CD4-positive, alpha-beta T cell treated with Interleukin-4 for 1 hour (primary cell): Measurements from ENCODE around the gene MYH9.
A peak's percentile ranks its signal among the peaks of the same experiment; 100 is the strongest.
"Not testable (repeated sequence)": the region's sequence is repeated elsewhere in the genome, so short reads cannot be mapped to it uniquely, and the experiment has no call there.

Experiments used
- DNase-seq, 2 donors: peaks; one replicate each; pipeline ENCODE4 v3.0.0-alpha.2; 2020 to 2022

The MYH9 gene

DNA sequence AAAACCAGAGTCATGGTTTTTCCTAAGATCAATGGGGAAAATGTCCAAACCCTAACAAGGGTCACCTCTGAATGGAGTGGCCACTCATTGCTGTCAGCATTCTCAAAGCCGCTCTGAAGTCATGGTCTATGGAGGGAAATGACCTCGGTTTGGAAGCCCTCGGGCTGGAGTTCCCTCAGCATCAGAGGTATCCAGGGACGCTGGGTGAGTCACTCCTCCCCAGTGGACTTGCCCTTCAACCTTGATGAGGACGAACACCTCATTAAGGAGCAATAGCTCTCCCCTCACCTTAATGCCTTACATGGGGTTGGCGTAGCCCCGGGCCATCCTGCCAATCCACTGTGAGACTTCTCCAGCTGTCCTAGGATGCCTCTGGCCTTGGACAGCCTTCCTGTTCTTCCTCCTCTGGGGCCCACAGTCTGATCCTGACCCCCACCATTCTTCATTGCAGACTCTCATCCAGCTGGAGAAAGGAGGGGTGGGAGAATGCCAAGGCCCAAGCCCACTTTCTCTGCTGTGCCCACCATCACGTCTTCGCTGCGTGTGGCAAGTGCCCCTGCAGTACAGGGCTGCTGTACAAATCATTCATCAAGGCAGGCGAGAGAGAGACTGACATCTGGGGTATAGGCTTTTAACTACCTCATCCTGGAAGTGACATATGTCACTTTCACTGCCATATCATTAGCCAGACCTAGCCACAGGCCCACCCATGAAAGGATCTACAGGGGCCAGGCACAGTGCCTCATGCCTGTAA, 25.4 kb upstream of the MYH9 start:
- no peak for DNase-seq

DNA sequence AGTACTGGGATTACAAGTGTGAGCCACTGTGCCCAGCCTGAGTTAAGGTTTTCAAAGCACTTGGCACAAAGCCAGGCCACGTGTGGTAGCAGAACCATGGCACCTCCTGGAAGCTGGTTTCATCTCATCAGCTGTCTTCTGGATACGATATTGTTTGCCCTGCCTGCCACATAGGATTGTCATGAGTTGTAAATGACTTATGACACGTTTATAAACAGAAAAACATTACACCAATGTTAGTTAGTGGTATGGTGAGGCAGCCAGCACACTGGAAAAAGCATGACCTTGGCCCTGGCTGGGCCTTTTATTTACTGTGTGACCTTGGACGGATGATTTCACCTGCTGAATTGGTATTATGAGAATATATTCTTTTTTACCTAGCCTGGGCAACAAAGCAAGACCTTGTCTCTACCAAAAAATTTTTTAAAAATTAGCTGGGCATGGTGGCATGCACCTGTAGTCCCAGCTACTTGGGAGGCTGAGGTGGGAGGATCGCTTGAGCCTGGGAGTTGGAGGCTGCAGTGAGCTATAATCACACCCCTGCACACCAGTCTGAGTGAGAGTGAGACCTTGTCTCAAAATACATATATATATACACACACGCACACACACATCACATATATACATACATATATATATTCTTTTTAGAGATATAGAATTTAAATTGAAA, 24.0 kb upstream of the MYH9 start:
- DNase-seq: peak in 1 of 2 donors; percentile 39

DNA sequence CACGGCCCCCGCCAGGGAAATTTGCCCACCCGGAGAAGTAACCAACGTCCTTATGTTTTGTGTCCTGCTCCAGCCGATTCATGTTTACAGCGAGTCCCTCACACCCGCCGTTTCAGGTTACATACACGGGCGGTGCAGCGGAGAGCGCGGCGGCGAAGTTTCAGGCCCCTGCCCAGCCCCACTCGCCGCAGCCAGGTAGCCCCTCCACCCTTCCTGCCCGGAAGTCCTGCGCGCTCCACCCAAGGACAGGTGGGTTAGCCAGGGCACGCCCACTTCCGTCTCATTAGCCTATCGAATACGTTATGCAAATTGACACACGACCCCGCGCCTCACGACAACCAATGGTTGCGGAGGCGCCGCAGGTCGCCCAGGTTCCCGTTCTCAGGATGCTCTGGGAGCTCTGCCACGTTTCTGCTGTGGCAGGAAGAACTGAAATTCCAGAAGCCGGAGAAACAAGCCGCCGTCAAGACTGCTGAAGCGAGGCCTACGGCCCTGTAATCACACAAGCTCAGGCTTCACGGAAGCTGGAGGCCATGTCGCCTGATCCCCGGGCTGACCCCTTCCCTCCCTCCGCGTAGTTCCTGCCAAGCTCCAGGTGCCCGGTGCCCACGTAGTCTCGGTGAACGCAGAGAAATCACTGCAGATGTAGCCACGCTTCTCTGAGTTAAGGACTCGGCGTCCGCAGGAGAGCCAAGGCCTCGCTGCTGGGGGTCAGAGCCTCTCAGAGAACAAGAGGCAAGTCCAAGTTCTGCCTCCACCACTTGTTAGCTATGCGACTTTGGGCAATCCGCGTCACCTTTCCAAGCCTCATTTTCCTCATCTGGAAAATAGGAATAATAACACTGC, 22.4 kb upstream of the MYH9 start:
- peak; percentile 80 to 81 for DNase-seq

DNA sequence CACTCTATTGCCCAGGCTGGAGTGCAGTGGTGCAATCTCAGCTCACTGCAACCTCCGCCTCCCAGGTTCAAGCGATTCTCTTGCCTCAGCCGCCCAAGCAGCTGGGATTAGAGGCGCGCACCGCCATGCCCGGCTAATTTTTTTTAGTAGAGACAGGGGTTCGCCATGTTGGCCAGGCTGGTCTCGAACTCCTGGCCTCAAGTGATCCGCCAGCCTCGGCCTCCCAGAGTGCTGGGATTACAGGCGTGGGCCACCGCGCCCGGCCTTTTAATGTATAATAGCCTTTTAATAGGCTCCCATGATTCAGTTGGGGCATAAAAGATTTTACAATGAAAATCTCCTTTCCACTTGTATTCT, 21.8 kb upstream of the MYH9 start:
- DNase-seq: not testable (repeated sequence)

DNA sequence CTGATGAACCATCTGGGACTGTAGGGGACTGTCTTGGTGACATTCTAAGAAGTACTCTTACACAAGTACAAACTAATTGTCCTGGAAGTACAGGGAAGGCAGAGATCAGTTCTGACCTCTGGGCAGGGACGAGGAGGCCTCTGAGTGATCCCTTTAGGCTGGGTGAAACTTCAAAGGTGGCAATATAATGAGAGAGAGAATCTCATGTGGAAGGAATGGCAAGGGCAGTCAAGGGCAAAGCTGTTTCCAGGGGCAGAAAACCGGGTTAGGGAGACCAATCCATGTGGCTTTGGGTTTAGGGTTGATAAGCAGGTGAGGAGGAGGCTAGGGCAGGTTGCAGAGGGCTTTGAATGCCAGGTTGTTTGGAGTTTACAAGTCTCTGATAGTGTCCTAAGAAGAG, 21.3 kb upstream of the MYH9 start:
- DNase-seq: no peak

DNA sequence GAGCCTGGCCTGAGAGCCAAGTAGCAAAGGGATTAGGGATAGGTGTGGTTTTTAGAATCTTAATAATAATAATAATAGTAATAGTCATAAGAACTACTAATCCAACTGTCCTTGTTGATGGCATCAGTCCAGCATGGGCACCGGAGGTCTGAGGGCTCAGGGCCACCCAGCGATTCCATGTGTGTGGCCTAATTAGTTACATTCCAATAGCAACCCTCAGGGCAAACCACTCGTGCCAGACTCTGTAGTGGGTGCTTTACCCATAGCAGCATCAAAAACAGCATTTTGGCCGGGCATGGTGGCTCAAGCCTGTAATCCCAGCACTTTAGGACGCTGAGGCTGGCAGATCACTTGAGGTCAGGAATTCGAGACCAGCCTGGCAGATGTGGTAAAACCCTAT, 19.0 kb upstream of the MYH9 start:
- no peak for DNase-seq

DNA sequence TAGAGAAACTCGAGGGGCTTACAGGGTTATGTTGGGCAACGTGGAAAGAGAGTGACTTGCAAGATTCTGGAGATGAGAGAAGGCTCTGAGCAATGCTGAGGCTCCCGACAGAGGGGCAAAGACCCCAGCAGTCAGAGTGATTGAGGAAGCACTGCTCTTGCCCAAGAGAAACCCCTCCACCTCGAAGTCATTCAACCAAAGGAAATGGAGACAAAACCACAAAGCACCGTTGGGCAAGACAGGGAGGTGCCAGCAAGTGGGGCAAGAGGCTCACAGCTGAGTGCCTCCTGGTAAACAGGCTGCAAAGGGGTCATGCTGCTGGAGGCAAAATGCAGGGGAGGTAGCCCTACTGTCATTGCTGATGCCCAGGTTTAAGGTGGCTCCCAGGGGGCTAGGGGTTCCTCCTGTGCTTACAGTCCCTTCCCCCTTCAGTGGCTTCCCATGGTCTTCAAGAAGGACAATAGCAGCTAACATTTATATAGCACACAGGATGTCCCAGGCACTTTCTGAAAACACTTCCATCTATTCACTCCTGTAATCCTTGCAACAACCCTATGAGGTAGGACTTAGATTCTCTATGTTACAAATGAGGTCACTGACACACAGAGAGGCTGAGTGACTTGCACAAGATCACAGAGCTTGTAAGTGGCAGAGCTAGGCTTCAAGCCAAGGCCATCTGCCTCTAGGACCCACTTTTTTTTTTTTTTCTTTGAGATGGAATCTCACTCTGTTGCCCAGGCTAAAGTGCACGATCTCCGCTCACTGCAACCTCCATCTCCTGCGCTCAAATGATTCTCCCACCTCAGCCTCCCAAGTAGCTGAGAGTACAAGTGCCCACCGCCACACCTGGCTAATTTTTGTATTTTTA, 18.1 kb upstream of the MYH9 start:
- DNase-seq: peak; percentile 76 to 81

DNA sequence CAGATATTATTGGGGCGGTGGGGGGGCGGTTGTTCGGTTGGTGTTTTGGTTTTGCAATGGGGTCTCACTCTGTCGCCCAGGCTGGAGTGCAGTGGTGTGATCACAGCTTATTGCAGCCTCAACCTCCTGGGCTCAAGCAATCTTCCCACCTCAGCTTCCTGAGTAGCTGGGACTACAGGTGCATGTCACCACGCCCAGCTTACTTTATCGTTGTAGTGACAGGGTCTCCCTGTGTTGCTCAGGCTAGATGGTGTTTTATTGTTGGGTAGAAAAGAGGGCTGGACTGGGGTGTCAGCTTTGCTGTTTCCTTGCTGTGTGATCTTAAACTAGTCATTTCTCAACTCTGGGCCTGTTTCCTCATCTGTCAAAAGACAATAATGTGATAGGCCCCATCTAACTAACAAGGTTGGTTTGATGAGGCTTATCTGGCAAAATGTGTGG, 17.5 kb upstream of the MYH9 start:
- peak; percentile 33 to 56 for DNase-seq

DNA sequence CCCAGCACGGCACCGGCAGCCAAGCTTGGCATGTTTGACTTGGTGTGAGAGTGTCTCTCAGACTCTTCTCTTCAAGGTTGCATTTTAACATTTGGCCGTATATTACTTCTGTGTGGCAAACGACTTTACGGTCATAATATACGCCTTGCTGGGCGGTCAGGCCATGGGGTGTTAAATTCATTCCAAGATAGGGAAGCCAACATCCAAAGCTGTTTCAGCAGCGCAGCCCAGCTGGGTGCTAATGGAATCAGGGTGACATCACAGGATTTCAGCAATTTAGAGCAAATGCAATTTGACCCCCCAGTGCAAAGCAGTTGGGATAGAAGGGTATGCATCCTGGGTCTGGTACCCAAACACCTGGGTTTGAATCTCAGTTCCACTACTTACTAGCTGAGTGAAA, 16.7 kb upstream of the MYH9 start:
- DNase-seq: no peak

DNA sequence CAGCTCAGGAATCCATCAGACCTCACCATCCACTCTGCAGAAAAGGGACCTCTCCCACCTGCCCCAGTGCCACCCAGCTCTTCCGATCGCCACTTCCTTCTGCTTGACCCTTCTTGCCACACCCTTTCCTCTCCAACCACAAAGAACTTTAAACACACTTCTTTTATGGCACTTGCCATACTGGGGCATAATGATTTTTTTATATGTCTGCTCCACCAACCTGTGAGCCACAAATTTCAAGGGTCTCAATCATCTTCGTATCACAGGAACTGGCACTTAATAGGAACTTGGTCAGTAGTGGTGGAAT, 11.7 kb upstream of the MYH9 start:
- DNase-seq: no peak

DNA sequence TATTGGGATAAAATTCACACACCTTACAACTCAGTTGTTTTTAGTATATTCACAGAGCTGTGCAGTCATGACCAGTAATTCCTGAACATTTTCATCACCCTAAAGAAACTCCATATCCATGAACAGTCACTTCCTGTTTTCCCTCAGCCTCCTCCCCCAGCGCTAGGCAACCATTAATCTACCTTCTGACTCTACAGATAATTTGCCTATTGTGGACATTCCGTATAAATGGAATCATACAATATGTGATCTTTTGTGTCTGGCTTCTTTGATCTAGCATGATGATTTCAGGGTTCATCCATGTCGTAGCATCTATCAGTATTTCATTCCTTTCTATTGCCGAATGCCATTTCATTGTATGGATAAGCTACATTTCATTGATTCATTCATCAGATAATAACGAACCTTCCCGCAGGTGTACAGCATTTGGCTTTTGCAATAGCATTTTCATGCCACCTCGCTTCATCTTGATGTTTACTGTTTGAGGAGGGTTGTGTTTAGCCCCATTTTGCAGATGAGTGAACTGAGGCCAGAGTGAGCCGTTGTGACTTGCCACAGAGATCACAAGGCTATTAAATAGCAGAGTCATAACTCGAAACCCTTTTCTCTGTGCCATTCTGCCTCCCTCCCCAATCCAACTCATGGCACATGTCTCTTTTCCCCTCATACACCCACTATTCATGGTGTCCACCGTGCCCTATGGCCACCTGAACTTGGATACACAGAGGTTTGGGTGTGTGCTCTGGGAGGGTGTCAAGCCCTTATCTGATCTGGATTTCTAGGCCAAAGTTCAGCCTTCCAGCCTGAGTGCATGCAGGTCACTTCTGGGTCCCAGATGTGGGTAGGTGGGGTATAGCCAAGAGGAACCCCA, 11.1 kb upstream of the MYH9 start:
- no peak for DNase-seq

DNA sequence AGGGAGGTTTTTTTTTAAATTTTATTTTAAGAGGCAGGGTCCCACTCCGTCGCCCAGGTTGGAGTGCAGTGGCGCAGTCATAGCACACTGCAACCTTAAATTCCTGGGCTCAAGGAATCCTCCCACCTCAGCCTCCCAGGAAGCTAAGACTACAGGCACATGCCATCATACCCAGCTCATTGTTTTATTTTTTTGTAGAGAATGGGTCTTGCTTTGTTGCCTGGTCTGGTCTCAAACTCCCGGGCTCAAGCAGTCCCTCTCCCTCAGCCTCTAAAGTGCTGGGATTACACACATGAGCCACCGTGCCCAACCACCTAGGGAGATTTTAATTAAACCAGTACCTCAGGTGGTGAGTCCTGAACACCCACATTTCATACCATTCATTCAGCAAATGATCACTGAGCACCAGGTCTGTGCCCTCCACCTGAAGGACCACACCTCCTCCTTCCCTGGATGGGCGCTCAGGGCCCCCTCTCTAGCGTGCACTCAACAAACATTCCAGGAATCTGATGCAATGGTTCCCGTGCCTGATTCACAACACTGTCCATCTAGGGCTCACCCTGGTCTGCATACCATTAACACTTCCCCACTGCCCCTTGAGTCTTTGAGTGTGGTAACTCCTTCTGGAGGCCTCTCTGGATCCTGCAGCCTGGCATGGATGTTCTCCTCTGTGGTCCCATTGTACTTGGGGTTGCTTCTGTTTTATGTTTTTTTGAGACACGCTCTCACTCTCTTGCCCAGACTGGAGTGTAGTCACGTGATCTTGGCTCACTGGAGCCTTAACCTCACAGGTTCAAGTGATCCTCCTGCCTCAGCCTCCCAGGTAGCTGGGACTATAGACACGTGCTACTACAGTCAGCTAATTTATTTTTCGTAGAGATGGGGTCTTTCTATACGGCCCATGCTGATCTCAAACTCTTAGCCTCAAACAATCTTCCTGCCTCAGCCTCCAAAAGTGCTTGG, 9.6 kb upstream of the MYH9 start:
- DNase-seq: no peak

DNA sequence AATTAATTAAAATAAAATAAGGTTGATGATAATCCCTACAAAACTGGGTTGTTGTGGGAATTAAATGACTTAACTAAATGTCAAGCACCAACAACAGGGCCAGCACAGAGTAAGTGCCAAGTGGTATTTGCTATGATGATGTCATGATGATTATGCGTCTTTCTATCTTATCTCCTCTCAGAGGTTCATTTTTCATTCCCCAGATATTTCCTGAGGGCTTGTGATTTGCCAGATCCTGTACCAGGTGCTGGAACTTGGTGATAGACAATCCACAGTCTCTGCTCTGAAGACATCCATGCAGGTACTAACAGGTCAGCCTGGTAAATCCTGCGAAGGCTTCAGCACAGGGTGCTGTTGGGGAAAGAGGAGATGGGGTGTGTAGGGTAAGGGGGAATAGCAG, 8.1 kb upstream of the MYH9 start:
- no peak for DNase-seq

DNA sequence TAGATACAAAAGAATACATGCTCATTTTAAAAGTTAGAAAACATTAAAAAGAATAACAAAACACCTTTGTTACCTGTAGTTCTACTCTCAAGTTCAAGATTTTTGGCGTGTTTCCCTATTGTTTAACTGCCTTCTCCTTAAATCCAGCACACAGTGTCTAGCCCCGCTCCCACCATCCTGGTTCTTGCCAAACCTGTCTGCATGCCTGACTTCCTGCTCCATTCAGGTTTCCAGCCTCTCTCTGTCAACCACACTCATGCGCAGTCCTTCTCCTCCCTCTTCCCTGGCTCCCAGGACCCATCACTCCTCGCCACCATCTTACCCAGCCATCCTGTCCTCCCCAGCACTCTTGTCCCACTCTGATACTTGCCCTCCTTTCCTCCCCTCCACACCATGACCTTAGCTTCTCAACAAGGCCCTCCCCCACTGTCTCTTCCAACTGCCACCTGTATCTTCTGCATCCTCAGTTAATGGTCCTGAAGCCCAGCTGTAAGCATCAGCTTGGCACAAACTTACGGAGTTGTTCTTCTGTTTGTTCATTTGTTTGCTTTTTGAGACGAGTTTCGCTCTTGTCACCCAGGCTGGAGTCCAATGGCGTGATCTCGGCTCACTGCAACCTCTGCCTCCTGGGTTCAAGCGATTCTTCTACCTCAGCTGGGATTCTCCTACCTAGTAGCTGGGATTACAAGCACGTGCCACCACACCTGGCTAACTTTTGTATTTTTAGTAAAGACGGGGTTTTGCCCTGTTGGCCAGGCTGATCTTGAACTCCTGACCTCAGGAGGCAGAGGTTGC, 7.5 kb upstream of the MYH9 start:
- no peak for DNase-seq

DNA sequence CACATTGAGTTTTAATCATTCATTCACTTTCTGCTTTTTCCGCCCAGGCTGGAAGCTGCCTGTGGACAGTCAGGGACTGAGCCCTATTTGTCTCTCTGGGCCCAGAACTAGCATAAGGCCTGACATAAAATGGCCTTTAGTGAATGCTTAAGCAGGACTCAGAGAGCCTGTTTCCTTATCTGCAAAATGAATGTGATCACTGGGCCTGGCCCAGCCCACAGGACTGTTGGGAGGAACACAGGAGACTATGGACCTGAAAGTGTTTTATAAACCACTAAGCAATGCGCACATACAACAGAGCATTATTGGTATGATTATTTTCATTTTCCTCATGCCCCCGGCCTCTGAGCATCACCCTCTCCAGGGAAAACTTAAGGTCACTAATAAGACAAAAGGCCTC, 3.9 kb upstream of the MYH9 start:
- DNase-seq: no peak

DNA sequence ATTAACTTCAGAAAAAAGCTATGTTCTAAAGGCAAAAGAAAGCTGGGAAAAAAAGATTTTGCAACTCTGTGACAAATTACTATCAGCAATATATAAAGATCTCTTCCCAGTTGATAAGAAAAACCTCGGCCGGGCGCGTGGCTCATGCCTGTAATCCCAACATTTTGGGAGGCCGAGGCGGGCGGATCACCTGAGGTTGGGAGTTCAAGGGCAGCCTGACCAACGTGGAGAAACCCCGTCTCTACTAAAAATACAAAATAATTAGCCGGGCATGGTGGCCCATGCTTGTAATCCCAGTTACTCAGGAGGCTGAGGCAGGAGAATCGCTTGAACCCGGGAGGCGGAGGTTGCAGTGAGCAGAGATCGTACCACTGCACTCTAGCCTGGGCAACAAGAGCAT, 1.4 kb upstream of the MYH9 start:
- DNase-seq: not testable (repeated sequence)

DNA sequence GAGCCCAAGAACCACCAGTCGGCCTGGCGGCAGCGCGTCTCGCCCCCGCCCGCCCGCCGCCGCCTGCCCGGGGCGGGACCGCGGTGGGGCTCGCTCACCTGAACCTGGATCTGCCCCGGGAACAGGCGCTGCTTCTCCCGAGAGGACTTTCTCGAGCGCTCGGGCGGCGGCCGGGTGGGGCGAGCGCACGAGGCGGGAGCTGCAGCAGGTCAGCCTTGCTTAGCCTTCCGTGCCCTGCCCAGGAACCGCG, 133 bp downstream of the MYH9 start:
- no peak for DNase-seq

DNA sequence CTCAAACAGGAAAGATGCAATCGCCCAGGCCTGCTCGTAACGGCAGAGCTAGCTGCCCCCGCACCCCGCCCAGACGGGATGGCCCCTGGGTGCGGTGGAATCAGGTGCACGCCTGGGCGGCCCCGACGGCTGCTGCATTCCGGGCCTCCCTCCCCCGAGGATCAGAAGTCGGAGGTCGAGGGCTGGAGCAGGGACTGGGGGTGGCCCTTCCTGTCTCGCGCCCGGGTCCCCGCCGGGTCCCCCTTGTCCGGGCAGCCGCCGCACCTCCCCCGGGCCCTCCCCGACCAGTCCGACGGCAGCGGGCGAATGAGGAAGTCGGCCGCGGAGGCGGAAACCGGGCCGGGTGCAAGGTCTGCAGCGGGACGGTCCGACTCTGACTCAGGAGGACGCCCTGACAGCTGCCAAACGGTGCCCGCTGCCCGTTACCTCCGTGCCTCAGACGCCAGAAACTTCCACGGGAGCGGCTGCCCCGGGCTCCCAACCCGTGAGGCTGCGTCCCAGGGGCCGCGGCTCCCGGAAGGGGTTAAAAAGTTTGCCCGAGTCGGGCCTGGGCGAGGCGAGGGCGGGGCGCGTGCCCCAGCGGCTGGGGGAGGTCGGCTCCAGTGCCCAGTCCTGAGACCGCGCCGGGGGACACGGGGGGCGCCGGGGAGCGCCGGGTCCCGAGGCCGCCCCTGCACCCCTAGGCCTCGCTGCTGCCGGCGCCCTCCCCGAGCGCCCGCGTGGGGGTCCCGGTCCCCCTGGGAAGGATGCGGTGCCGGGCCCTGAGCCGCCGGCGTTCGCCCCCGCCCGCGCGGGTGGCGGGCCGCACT, 663 bp downstream of the MYH9 start:
- DNase-seq: peak in 1 of 2 donors; percentile 71

DNA sequence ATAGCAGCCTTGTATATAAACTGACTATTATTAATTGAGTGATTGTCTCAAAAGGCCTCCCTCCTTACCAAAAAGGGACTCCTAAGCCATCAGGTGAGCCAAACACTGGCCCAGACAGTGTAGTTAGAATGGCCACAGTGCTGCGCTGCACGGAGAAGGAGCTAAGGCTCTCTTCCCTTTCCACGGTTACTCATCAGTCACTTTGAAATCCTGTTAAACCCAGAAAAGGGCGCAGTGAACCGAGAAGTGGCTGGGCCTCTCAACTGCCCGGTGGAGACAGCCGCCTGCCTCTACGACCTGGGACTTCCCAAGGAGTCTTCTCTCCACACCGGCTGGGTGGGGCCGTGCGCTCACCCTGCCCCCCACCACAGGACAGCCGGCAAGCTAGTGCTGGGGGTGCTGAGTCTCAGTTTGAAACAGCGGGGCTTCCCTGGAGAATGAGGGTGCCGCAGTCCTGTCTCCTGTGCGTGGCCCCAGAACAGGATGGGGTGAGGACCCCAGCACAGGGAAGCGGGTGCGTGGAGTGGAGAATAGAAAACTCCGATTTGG, 1.3 kb downstream of the MYH9 start:
- peak; percentile 57 to 68 for DNase-seq
